CD8-positive, alpha-beta memory T cell (primary cell): Measurements from ENCODE around the gene LRRC23. TPM values are rescaled to one million over a fixed set of nuclear protein-coding genes. Genes with fewer than 3 reads are reported as not detected.
A peak's percentile ranks its signal among the peaks of the same experiment; 100 is the strongest.
"Not testable (repeated sequence)": the region's sequence is repeated elsewhere in the genome, so short reads cannot be mapped to it uniquely, and the experiment has no call there.

Source experiments
- CTCF ChIA-PET: fragments of 350-600 bp; sonication (Branson Sonifier 250); formaldehyde crosslinking; loops from one replicate; lab custom pipeline; 2021; ENCODE audit warnings: antibody characterized with exemption; lab: Charles Lee
- POLR2A ChIA-PET: fragments of 350-600 bp; sonication (Branson Sonifier 250); formaldehyde crosslinking; loops from one replicate; lab custom pipeline; 2021; ENCODE audit warnings: antibody characterized with exemption; lab: Charles Lee
- DNase-seq, 5 donors: peaks; one replicate each; pipeline versions ENCODE4 v3.0.0 to v3.0.0-alpha.2; 2020 to 2022; ENCODE audit warnings: mixed read lengths in 1 of 5
- H3K27ac ChIP-seq: one replicate; pipeline ENCODE4 v1.7.0; 2013; ENCODE audit warnings: low read depth, mild to moderate bottlenecking, low read length, moderate library complexity
- H3K27me3 ChIP-seq: 2 replicates; pipeline ENCODE4 v1.7.0; 2013; ENCODE audit warnings: low read length, mild to moderate bottlenecking; ENCODE audit not compliant: insufficient read depth, poor library complexity, severe bottlenecking
- H3K36me3 ChIP-seq: 2 replicates; pipeline ENCODE4 v1.7.0; 2013; ENCODE audit warnings: mild to moderate bottlenecking, low read length, moderate library complexity; ENCODE audit not compliant: insufficient read depth
- H3K4me1 ChIP-seq: 2 replicates; pipeline ENCODE4 v1.7.0; 2013; ENCODE audit warnings: mild to moderate bottlenecking, low read length, moderate library complexity; ENCODE audit not compliant: insufficient read depth
- H3K4me3 ChIP-seq: 2 replicates; pipeline ENCODE4 v1.7.0; 2013; ENCODE audit warnings: mild to moderate bottlenecking, low read length
- H3K9me3 ChIP-seq: 2 replicates; pipeline ENCODE4 v1.7.0; 2013; ENCODE audit warnings: mild to moderate bottlenecking, low read length
- H3K27ac Mint-ChIP-seq, 8 donors: one replicate each; pipeline ENCODE4 v1.8.0; 2020 to 2021; ENCODE audit warnings: mixed read lengths in 8 of 8, mild to moderate bottlenecking in 6 of 8, inconsistent platforms in 3 of 8, moderate library complexity in 3 of 8
- H3K27me3 Mint-ChIP-seq, 2 donors: one replicate each; pipeline ENCODE4 v1.8.0; 2020 to 2021; ENCODE audit warnings: mixed read lengths in 2 of 2, mild to moderate bottlenecking in 1 of 2, moderate library complexity in 1 of 2
- H3K36me3 Mint-ChIP-seq, 3 donors: one replicate each; pipeline ENCODE4 v1.8.0; 2020 to 2021; ENCODE audit warnings: mixed read lengths in 3 of 3, inconsistent platforms in 1 of 3, mild to moderate bottlenecking in 1 of 3
- H3K4me1 Mint-ChIP-seq, 3 donors: one replicate each; pipeline ENCODE4 v1.8.0; 2020 to 2021; ENCODE audit warnings: mixed read lengths in 3 of 3, inconsistent platforms in 1 of 3, mild to moderate bottlenecking in 1 of 3
- H3K4me3 Mint-ChIP-seq, 7 donors: one replicate each; pipeline ENCODE4 v1.8.0; 2020 to 2021; ENCODE audit warnings: mixed read lengths in 7 of 7, mild to moderate bottlenecking in 6 of 7, moderate library complexity in 4 of 7, inconsistent platforms in 2 of 7
- H3K9me3 Mint-ChIP-seq, 5 donors: one replicate each; pipeline ENCODE4 v1.8.0; 2020 to 2022; ENCODE audit warnings: mixed read lengths in 5 of 5, mild to moderate bottlenecking in 3 of 5, moderate library complexity in 2 of 5, inconsistent platforms in 1 of 5
- polyA plus RNA-seq: library from polyadenylated mRNA; unstranded; fragments of 300-500 nt; fragmentation: Illumina TruSeq; gene quantifications from one replicate; pipeline ENCODE4 v1.2.3, GENCODE V29; 2021
- total RNA-seq, 2 experiments: library from RNA; stranded (reverse); gene quantifications; one replicate each; pipeline ENCODE4 v1.2.3, GENCODE V29; 2021

LRRC23 gene
- total and polyA plus RNA-seq, 3 experiments from 2014 or later: 4.9 to 5.0 (median 5.0) TPM

DNA sequence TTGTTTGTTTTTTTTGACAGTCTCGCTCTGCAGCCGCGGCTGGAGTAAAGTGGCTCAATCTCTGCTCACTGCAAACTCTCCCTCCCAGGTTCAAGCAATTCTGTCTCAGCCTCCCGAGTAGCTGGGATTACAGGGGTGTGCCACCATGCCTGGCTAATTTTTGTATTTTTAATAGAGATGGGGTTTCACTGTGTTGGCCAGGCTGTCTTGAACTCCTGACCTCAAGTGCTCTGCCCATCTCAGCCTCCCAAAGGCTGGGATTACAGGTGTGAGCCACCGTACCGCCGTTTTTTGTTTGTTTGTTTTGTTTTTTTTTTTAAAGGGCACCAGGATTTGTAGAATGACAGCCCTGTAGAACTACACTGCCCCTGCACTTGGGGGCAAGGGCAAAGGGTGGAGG is 15.8 kb upstream of the LRRC23 start:
- CTCF ChIA-PET, H3K36me3 ChIP-seq, POLR2A ChIA-PET, H3K4me3 ChIP-seq, H3K4me3 Mint-ChIP-seq, H3K27me3 Mint-ChIP-seq, H3K9me3 ChIP-seq, DNase-seq, H3K27me3 ChIP-seq, H3K27ac ChIP-seq, H3K9me3 Mint-ChIP-seq: not testable (repeated sequence)
- Mint-ChIP-seq H3K4me1 (peaks cover 12 to 19% (median 12%) of the 10 kb centered on the region in 3 donors), H3K27ac (peak overlapping the region in 2 of 8 donors; percentile 36 to 57), H3K36me3 (peaks cover 0 to 16% (median 2%) of the 10 kb centered on the region in 3 donors)
- H3K4me1 ChIP-seq: peaks cover 12% of the 10 kb centered on the region

GRCh38 chr12:6889775-6890573 is 14.6 kb upstream of the LRRC23 start:
- H3K27ac Mint-ChIP-seq: peak overlapping the region in 5 of 8 donors; percentile 75 to 98 (median 93)
- H3K36me3 ChIP-seq, DNase-seq, H3K9me3 ChIP-seq, H3K4me3 ChIP-seq, H3K27me3 ChIP-seq, POLR2A ChIA-PET, H3K27me3 Mint-ChIP-seq, H3K9me3 Mint-ChIP-seq, H3K36me3 Mint-ChIP-seq: not testable (repeated sequence)
- H3K4me1 Mint-ChIP-seq: peaks cover 12 to 19% (median 12%) of the 10 kb centered on the region in 3 donors
- H3K4me3 Mint-ChIP-seq: peak overlapping the region in 6 of 7 donors; percentile 81 to 93 (median 85)
- CTCF ChIA-PET: interaction anchor here (0.9 kb wide), 1 partner anchor 16 kb away, joined by 4 read pairs; the partner anchor contains the start of gene SPSB2
- Histone ChIP-seq H3K27ac (peak overlapping the region; percentile 78), H3K4me1 (peaks cover 12% of the 10 kb centered on the region)

GRCh38 chr12:6890789-6891645 is 13.6 kb upstream of the LRRC23 start:
- H3K27ac Mint-ChIP-seq: peak overlapping the region; percentile 89 to 98 (median 94)
- H3K4me1 ChIP-seq: peaks cover 12% of the 10 kb centered on the region
- peaks cover 12 to 19% (median 12%) of the 10 kb centered on the region in 3 donors for H3K4me1 Mint-ChIP-seq
- peaks cover 0 to 3% of the 10 kb centered on the region in 2 donors for H3K27me3 Mint-ChIP-seq
- H3K27ac ChIP-seq: peak overlapping the region; percentile 92
- DNase-seq: peak; percentile 97 to 100 (median 99)
- no peaks in the 10 kb centered on the region for H3K27me3 ChIP-seq
- H3K4me3 ChIP-seq: peak overlapping the region; percentile 95
- no peaks in the 10 kb centered on the region for H3K36me3 ChIP-seq
- H3K9me3 ChIP-seq: no peaks in the 10 kb centered on the region
- POLR2A ChIA-PET: interaction anchor here (0.6 to 2.4 kb wide), 13 partner anchors 12 to 257 kb away, joined by 3 to 34 read pairs (median 5); partner anchors contain the start of genes C12orf57, CDCA3, COPS7A and ENO2
- H3K36me3 Mint-ChIP-seq: no peaks in the 10 kb centered on the region
- no peaks in the 10 kb centered on the region for H3K9me3 Mint-ChIP-seq
- peak overlapping the region; percentile 81 to 93 (median 84) for H3K4me3 Mint-ChIP-seq
- CTCF ChIA-PET: interaction anchor here (0.6 to 2.4 kb wide), 39 partner anchors 9 to 358 kb away, joined by 3 to 135 read pairs (median 5); partner anchors contain the start of genes C12orf57, CDCA3, ENO2 and LPCAT3

DNA sequence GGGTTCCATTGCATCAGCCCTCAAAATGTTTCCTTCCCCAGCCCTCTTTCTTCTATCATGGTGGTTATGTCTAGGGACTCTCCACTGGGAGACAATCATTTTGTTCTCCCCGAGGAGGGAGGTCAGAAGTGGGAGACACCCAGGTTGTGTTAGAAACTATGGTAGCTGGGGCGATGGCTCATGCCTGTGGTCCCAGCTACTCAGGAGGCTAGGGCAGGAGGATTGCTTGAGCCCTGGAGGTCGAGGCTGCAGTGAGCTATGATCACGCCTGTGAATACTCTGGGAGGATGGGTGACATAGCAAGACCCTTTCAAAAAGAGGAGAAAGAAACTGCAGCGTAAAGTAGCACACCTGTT is 13.0 kb upstream of the LRRC23 start:
- peaks cover 0 to 4% of the 10 kb centered on the region in 2 donors for H3K27me3 Mint-ChIP-seq
- ChIA-PET POLR2A (interaction anchor here (0.6 to 2.4 kb wide), 12 partner anchors 11 to 168 kb away, joined by 3 to 34 read pairs (median 5); partner anchors contain the start of genes C12orf57, CDCA3, COPS7A and ENO2), CTCF (interaction anchor here (0.6 to 2.4 kb wide), 33 partner anchors 8 to 359 kb away, joined by 3 to 135 read pairs (median 6); partner anchors contain the start of genes C12orf57, CDCA3, ENO2 and LPCAT3)
- no peaks in the 10 kb centered on the region for H3K36me3 Mint-ChIP-seq
- H3K4me3 Mint-ChIP-seq: peak overlapping the region; percentile 81 to 93 (median 84)
- peaks cover 12% of the 10 kb centered on the region for H3K4me1 ChIP-seq
- DNase-seq: no peak
- H3K9me3 ChIP-seq: no peaks in the 10 kb centered on the region
- peak overlapping the region; percentile 89 to 98 (median 94) for H3K27ac Mint-ChIP-seq
- H3K4me1 Mint-ChIP-seq: peaks cover 12 to 19% (median 12%) of the 10 kb centered on the region in 3 donors
- no peaks in the 10 kb centered on the region for H3K36me3 ChIP-seq
- no peaks in the 10 kb centered on the region for H3K27me3 ChIP-seq
- peak overlapping the region; percentile 92 for H3K27ac ChIP-seq
- H3K9me3 Mint-ChIP-seq: no peaks in the 10 kb centered on the region
- H3K4me3 ChIP-seq: peak overlapping the region; percentile 95

DNA sequence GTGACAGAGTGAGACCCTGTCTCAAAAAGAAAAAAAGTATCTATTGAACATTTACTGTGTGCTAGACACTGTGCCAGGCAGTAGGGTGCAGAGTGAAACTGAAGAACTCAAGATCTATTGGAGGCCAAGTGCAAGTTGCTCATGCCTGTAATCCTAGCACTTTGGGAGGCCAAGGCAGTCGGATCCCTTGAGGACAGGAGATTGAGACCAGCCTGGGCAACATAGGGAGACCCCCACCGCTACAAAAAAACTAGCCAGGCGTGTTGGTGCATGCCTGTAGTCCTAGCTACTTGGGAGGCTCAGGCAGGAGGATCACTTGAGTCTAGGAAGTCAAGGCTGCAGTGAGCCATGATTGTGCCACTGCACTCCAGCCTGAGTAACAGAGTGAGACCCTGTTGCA is 11.9 kb upstream of the LRRC23 start:
- not testable (repeated sequence) for H3K36me3 Mint-ChIP-seq, H3K27me3 Mint-ChIP-seq, DNase-seq, H3K9me3 ChIP-seq, H3K36me3 ChIP-seq, H3K9me3 Mint-ChIP-seq, H3K27ac ChIP-seq, H3K4me3 ChIP-seq, H3K27me3 ChIP-seq
- Mint-ChIP-seq H3K27ac (peak overlapping the region in 4 of 8 donors; percentile 23 to 54 (median 37)), H3K4me1 (peaks cover 12 to 19% (median 12%) of the 10 kb centered on the region in 3 donors), H3K4me3 (peak overlapping the region in 5 of 7 donors; percentile 43 to 56 (median 46))
- POLR2A ChIA-PET: interaction anchor here (2.0 to 2.4 kb wide), 2 partner anchors 20 to 21 kb away, joined by 13 to 34 read pairs; partner anchors contain the start of genes ENO2 and SPSB2
- CTCF ChIA-PET: interaction anchor here (1.8 to 2.4 kb wide), 5 partner anchors 13 to 36 kb away, joined by 5 to 135 read pairs (median 12); partner anchors contain the start of genes LRRC23, SPSB2 and TPI1
- H3K4me1 ChIP-seq: peaks cover 12% of the 10 kb centered on the region

DNA sequence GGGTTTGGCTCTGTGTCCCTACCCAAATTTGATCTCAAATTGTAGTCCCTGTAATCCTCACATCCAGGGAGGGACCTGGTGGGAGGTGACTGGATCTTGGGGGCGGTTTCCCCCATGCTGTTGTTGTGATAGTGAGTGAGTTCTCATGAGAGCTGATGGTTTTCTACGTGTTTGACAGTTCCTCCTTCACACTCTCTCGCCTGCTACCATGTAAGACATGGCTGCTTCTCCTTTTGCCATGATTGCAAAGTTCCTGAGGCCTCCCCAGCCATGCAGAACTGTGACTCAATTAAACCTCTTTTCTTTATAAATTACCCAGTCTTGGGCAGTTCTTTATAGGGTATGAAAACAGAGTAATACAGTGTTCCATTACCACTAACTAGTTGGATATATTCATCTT is 10.3 kb upstream of the LRRC23 start:
- DNase-seq: no peak
- Histone ChIP-seq H3K4me1 (peaks cover 12% of the 10 kb centered on the region), H3K36me3 (no peaks in the 10 kb centered on the region), H3K4me3 (no peak overlapping the region), H3K27ac (no peak overlapping the region), H3K9me3 (no peaks in the 10 kb centered on the region), H3K27me3 (no peaks in the 10 kb centered on the region)
- Mint-ChIP-seq H3K9me3 (no peaks in the 10 kb centered on the region), H3K27me3 (peaks cover 0 to 4% of the 10 kb centered on the region in 2 donors), H3K4me3 (no peak overlapping the region), H3K4me1 (peaks cover 12 to 19% (median 12%) of the 10 kb centered on the region in 3 donors), H3K27ac (no peak overlapping the region), H3K36me3 (no peaks in the 10 kb centered on the region)
- ChIA-PET CTCF (interaction anchor here (1.1 kb wide), 1 partner anchor 22 kb away, joined by 3 read pairs; the partner anchor contains the start of gene SPSB2), POLR2A (no interaction called here)

DNA sequence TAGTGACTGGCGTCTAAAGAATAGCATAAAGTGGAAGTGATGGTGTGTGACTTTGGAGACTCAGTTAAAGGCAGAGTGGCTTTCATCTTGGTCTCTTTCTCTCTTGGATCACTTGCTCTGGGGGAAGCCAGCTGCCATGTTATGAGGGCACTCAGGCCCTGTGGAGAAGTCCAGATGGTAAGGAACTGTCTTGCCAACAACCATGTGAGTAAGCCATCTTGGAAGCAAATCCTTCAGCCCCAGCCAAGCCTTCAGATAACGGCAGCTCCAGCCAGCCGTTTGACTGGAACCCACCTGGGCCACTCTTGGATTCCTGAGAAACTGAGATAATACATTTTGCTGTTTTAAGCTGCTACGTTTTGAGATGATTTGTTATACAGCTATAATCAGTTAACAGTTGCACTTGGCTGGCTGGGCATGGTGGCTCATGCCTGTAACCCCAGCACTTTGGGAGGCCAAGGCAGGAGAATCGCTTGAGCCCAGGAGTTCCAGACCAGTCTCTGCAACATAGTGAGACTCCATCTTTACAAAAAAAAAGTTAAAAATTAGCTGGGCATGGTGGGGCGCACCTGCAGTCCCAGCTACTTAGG is 7.7 kb upstream of the LRRC23 start:
- Histone ChIP-seq H3K27ac (no peak overlapping the region), H3K27me3 (no peaks in the 10 kb centered on the region), H3K4me3 (no peak overlapping the region), H3K9me3 (no peaks in the 10 kb centered on the region), H3K4me1 (no peaks in the 10 kb centered on the region), H3K36me3 (no peaks in the 10 kb centered on the region)
- Mint-ChIP-seq H3K4me1 (peaks cover 0 to 4% (median 0%) of the 10 kb centered on the region in 3 donors), H3K27me3 (peaks cover 0 to 4% of the 10 kb centered on the region in 2 donors), H3K4me3 (no peak overlapping the region), H3K9me3 (no peaks in the 10 kb centered on the region), H3K27ac (no peak overlapping the region), H3K36me3 (no peaks in the 10 kb centered on the region)
- ChIA-PET POLR2A (interaction anchor here (0.5 kb wide), 1 partner anchor 14 kb away, joined by 4 read pairs; no protein-coding TSS in a partner anchor), CTCF (interaction anchor here (0.7 kb wide), 1 partner anchor 24 kb away, joined by 3 read pairs; the partner anchor contains the start of gene SPSB2)
- DNase-seq: no peak
